Liver (tissue), 9 donors: ENCODE data around the gene SLC7A4. TPM values are rescaled to one million over a fixed set of nuclear protein-coding genes. Genes with fewer than 3 reads are reported as not detected.

Experiments used
- DNase-seq: peaks from one replicate; pipeline ENCODE4 v3.0.0-alpha.2; 2017; ENCODE audit warnings: low spot score
- H3K27ac ChIP-seq, 2 donors: one replicate each; pipeline ENCODE4 v1.7.0; 2013; ENCODE audit warnings: inconsistent platforms in 2 of 2, low read length in 2 of 2, control low read depth in 1 of 2, low read depth in 1 of 2, mild to moderate bottlenecking in 1 of 2
- H3K27me3 ChIP-seq, 4 donors: one replicate each; pipeline versions ENCODE4 v1.6.1 to v1.7.0; 2013; ENCODE audit warnings: low read length in 3 of 4, inconsistent platforms in 1 of 4, mild to moderate bottlenecking in 1 of 4, moderate library complexity in 1 of 4; ENCODE audit not compliant: control insufficient read depth in 4 of 4, insufficient read depth in 4 of 4
- H3K36me3 ChIP-seq, 4 donors: one replicate each; pipeline versions ENCODE4 v1.6.1 to v1.7.0; 2013; ENCODE audit warnings: low read length in 3 of 4, mild to moderate bottlenecking in 3 of 4, low read depth in 1 of 4, moderate library complexity in 1 of 4; ENCODE audit not compliant: control insufficient read depth in 4 of 4, insufficient read depth in 3 of 4
- H3K4me1 ChIP-seq, 4 donors: one replicate each; pipeline versions ENCODE4 v1.6.1 to v1.7.0; 2013; ENCODE audit warnings: low read length in 3 of 4, mild to moderate bottlenecking in 3 of 4, moderate library complexity in 1 of 4; ENCODE audit not compliant: control insufficient read depth in 4 of 4, insufficient read depth in 4 of 4
- H3K4me3 ChIP-seq, 3 donors: one replicate each; pipeline versions ENCODE4 v1.6.1 to v1.7.0; 2013; ENCODE audit warnings: low read length in 3 of 3, control low read depth in 1 of 3, low read depth in 1 of 3, mild to moderate bottlenecking in 1 of 3
- H3K9ac ChIP-seq, 2 donors: one replicate each; pipeline ENCODE4 v1.7.0; 2013; ENCODE audit warnings: low read length in 2 of 2, mild to moderate bottlenecking in 2 of 2, moderate library complexity in 2 of 2, control low read depth in 1 of 2, low read depth in 1 of 2
- H3K9me3 ChIP-seq, 4 donors: one replicate each; pipeline versions ENCODE4 v1.6.1 to v1.7.0; 2013; ENCODE audit warnings: low read length in 3 of 4; ENCODE audit not compliant: control insufficient read depth in 4 of 4
- CTCF ChIP-seq: fragments of 150-350 bp; IDR thresholded peaks from 2 replicates; pipeline ENCODE4 v1.5.1; 2017; ENCODE audit warnings: improper control_type of control experiment, low read depth, low read length; ENCODE audit not compliant: missing input control
- EGR1 ChIP-seq, 2 donors: IDR thresholded peaks; 2 replicates each; pipeline ENCODE4 v1.6.1; 2016 to 2018; ENCODE audit warnings: antibody characterized with exemption in 2 of 2, low read depth in 2 of 2
- GABPA ChIP-seq, 2 donors: IDR thresholded peaks in 1 of 2; conservative IDR thresholded peaks in 1 of 2; 2 replicates each; pipeline ENCODE4 v1.6.1; 2016; ENCODE audit warnings: antibody characterized with exemption in 2 of 2, mild to moderate bottlenecking in 1 of 2, moderate library complexity in 1 of 2
- HNF4G ChIP-seq: IDR thresholded peaks from 2 replicates; pipeline ENCODE4 v1.6.1; 2016; ENCODE audit warnings: antibody characterized with exemption
- JUND ChIP-seq, 2 donors: IDR thresholded peaks; 2 replicates each; pipeline ENCODE4 v1.6.1; 2016; ENCODE audit warnings: antibody characterized with exemption in 2 of 2
- NR2F2 ChIP-seq: IDR thresholded peaks from 2 replicates; pipeline ENCODE4 v1.6.1; 2016; ENCODE audit warnings: antibody characterized with exemption
- RAD21 ChIP-seq, 2 donors: IDR thresholded peaks; 2 replicates each; pipeline ENCODE4 v1.6.1; 2016; ENCODE audit warnings: antibody characterized with exemption in 2 of 2, mild to moderate bottlenecking in 2 of 2
- RXRA ChIP-seq, 2 donors: IDR thresholded peaks; 2 replicates each; pipeline ENCODE4 v1.6.1; 2017 to 2018; ENCODE audit warnings: antibody characterized with exemption in 2 of 2, mild to moderate bottlenecking in 1 of 2
- TAF1 ChIP-seq: conservative IDR thresholded peaks from 2 replicates; pipeline ENCODE4 v1.6.1; 2016; ENCODE audit warnings: antibody characterized with exemption, mild to moderate bottlenecking
- ZBTB33 ChIP-seq: IDR thresholded peaks from 2 replicates; pipeline ENCODE4 v1.6.1; 2016; ENCODE audit warnings: antibody characterized with exemption
- WGBS: extraction: QIAGEN DNeasy Blood & Tissue Kit; methylation state at CpG from one replicate; pipeline ENCODE4 v1.1.7; 2013; 5-methylcytosine and 5-hydroxymethylcytosine counted together
- polyA plus RNA-seq, 2 donors: library from polyadenylated mRNA; stranded (reverse) in 1 of 2; unstranded in 1 of 2; fragments of 200-250 nt in 1 of 2; fragments of >200 nt in 1 of 2; fragmentation: Nextera tagmentation in 1 of 2; extraction: Ambion mirVana in 1 of 2; gene quantifications; one replicate each; pipeline versions ENCODE4 v1.2.1 to v1.2.3, GENCODE V29; 2013 to 2015
- total RNA-seq, 2 donors: library from RNA; depleted of rRNA; stranded (reverse); fragments of >200 nt; gene quantifications; one replicate each; pipeline ENCODE4 v1.2.3, GENCODE V29; 2014
- donor health status: healthy.
- donor health status: healthy.
- donor health status: healthy.
- donor health status: healthy.
- donor health status: healthy.

SLC7A4 gene
- total and polyA plus RNA-seq, 4 donors = 0.11 to 0.67 (median 0.33) TPM

DNA sequence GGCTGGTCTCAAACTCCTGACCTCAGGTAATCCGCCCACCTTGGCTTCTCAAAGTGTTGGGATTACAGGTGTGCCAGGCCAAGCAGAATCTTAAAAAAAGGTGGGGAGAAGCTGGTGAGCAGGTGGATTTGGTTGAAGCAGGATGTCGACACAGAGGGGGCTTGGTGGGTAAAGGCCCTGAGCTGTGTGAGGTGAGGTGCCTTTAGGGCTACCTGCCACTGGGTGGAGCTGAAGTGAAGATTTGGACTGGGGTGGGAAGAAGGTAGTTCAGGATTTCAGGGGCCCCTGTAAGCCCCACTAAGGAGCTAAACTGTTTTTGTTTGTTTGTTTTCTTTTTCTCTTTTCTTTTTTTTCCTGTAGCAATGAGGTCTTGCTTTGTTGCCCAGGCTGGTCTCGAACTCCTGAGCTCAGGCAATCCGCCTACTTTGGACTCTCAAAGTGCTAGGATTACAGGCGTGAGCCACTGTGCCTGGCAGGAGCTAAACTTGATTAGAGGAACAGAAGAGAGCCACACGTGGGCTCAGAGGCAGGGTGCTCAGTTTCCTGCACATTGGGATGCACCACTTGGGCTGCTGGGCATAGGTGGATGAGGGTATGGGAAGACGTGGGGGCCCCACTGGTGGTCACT is 11.4 kb downstream of the SLC7A4 start:
- no peak overlapping the region for H3K9ac ChIP-seq
- no peak overlapping the region for H3K4me3 ChIP-seq
- no peak overlapping the region for H3K27ac ChIP-seq
- no peaks in the 10 kb centered on the region for H3K9me3 ChIP-seq
- no peaks in the 10 kb centered on the region for H3K27me3 ChIP-seq
- no peaks in the 10 kb centered on the region for H3K4me1 ChIP-seq
- WGBS = 68% methylated on average over 7 of the region's 7 CpGs
- TF ChIP-seq CTCF (peak; percentile 7), TAF1 (no peak), RXRA (IDR thresholded peaks at IDR 0.05) (no peak)
- no peaks in the 10 kb centered on the region for H3K36me3 ChIP-seq
- no peak for DNase-seq

GRCh38 chr22:21018314-21018713 is 14.0 kb downstream of the SLC7A4 start:
- Histone ChIP-seq H3K27ac (no peak overlapping the region), H3K4me3 (no peak overlapping the region), H3K36me3 (no peaks in the 10 kb centered on the region), H3K4me1 (peaks cover 0 to 7% (median 3%) of the 10 kb centered on the region in 4 donors), H3K9me3 (no peaks in the 10 kb centered on the region), H3K27me3 (no peaks in the 10 kb centered on the region), H3K9ac (no peak overlapping the region)
- no peak for DNase-seq
- no peak for TF ChIP-seq ZBTB33
- WGBS = 93% methylated on average over 4 of the region's 4 CpGs

- TF ChIP-seq RAD21 (IDR thresholded peaks at IDR 0.05) (no peak), CTCF (no peak), HNF4G (no peak), NR2F2 (no peak), RXRA (IDR thresholded peaks at IDR 0.05) (no peak), GABPA (IDR thresholded peaks at IDR 0.05 in 1 of 2, conservative IDR thresholded peaks at IDR 0.05 in 1 of 2) (no peak), JUND (IDR thresholded peaks at IDR 0.05) (no peak), EGR1 (IDR thresholded peaks at IDR 0.05; ENCODE audit: low read depth in 2 of 2) (no peak)
- Histone ChIP-seq H3K27ac (no peak overlapping the region), H3K27me3 (no peaks in the 10 kb centered on the region), H3K4me3 (no peak overlapping the region), H3K36me3 (no peaks in the 10 kb centered on the region), H3K9me3 (no peaks in the 10 kb centered on the region), H3K9ac (no peak overlapping the region), H3K4me1 (peaks cover 0 to 7% (median 3%) of the 10 kb centered on the region in 4 donors)
- DNase-seq = no peak
- 87% methylated on average over 13 of the region's 13 CpGs for WGBS
These were observed 15.5 kb downstream of the SLC7A4 start for GRCh38 chr22:21016644-21017420.
